Dermis blood vessel endothelial cell (primary cell): ENCODE data around the gene CARD9. TPM values are rescaled to one million over a fixed set of nuclear protein-coding genes. Genes with fewer than 3 reads are reported as not detected.
"Not testable (repeated sequence)": the region's sequence is repeated elsewhere in the genome, so short reads cannot be mapped to it uniquely, and the experiment has no call there.

Experiments
- DNase-seq: peaks from one replicate; pipeline ENCODE4 v3.0.0; 2010
- total RNA-seq: library from RNA; depleted of rRNA; stranded (reverse); fragments of >200 nt; gene quantifications from 2 replicates; pipeline ENCODE4 v1.2.3, GENCODE V29; 2014

The CARD9 gene
- total RNA-seq, 1 donor from 2014 or later = 0.34 TPM

DNA sequence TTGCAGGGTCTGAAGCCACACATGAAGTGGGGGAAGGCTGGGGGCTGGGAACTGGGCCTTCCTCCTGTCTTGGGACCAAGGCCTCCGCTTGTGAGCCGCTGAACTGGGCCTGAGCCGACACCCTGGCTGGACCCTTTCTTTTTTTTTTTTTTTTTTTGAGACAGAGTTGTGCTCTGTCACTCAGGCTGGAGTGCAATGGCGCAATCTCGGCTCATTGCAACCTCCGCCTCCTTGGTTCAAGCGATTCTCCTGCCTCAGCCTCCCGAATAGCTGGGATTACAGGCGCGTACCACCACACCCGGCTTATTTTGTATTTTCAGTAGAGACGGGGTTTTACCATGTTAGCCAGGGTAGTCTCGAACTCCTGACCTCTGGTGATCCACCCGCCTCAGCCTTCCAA lies 54.2 kb downstream of the CARD9 start:
- DNase-seq = not testable (repeated sequence)

DNA sequence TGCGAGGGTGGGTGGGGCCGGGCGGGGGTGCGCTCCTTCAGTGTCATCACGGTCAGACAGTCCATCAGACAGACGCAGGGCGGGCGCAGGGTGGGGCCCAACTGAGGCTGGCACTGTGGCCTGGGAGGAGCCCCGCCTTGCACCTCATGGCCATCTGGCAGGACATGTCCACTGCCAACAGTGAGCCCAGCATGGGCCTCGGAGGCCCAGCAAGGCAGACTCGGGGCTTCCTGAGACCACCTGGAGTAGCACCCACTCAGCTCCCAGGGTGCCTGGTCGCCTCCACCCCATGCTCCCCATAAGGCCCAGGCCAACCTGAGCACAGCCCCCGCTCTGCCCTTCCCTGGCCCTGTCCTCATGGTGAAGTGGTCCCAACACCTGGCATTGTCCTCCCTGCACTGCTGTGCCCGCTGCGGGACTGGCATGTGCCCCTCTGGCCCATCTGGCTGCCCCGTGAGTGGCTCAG lies 54.7 kb downstream of the CARD9 start:
- DNase-seq = no peak

DNA sequence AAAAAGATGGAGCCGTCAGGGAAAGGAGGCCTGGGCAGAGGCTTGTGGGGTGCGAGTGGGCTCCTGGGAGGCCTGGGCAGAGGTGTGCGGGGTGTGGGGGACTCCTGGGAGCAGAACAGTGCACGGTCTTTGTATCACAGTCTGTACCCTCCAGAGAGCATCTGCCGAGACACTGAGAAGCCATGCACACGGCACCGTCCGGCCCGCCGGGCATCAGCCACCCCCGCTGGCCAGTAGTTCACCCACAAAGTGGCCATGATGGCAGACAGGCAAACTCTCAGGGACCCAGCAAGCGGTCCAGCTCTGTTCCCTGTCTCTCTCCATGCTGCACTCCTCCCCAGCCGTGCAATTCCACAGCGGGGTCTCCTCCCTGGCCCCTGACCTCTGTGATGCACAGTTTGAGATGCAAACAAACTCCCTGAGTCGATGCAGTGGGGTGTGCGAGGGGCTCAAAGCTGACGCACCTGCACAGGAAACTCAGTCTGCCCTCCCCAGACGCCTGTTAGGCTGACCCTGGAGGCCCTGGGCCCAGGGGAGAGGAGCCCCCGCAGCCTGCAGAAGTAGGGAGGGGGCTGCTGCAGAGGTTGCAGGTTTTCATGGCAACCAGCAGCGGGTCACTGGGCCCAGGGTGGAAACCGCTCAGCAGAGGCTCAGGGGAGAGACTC lies 55.2 kb downstream of the CARD9 start:
- DNase-seq = no peak

DNA sequence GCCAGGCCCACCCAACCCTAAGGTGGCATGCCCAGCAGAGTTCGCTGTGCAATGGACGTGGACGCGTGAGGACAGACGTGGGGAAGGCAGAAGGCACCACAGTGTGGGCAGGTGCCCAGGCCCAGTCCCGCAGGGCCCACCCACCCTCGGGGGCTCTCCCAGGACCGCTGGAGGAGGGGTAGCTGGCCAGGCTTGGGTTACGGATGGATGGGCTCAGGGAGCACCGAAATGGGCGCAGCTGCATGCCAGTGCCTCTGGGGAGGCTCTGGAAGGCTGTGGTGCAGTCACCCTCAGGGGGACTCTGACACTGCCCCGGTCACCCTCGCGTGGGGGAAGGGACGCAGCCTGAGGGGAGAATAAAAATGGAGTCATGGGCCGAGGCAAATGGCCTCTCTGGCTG lies 55.8 kb downstream of the CARD9 start:
- no peak for DNase-seq

DNA sequence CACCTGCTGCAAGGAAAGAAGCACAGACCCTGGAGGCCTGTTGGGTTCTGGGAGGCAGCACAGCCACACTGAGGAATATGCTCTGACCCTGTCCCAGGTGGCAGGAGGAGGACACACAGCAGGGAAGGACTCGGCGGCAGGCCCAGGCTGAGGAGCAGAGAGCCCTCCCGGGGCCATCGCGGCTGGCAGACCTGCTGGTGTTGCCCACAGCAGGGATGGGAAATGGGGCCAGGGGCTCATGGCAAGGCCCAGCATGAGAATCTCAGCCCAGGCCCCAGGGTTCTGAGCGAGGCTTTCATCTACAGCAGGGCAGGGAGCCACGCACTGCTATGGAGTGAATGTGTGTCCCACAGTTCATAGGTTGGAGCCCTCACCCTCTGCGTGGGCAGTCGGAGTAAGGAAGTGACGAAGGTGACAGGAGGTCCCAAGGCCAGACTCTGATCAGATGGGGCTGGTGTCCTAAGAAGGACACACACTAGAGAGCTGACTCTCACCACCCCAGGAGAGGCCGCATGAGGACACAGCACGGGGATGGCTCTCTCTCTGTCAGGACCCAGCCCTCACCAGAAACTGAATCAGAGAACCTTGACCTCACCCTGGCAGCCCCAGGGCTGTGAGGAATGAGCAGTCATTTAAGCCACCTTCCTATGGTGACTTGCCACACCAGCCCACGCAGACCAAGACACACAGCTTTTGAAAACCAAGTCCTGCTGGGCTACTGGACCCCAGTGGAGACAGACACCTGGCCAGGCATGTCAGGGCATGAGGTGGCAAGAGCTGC lies 56.4 kb downstream of the CARD9 start:
- no peak for DNase-seq

DNA sequence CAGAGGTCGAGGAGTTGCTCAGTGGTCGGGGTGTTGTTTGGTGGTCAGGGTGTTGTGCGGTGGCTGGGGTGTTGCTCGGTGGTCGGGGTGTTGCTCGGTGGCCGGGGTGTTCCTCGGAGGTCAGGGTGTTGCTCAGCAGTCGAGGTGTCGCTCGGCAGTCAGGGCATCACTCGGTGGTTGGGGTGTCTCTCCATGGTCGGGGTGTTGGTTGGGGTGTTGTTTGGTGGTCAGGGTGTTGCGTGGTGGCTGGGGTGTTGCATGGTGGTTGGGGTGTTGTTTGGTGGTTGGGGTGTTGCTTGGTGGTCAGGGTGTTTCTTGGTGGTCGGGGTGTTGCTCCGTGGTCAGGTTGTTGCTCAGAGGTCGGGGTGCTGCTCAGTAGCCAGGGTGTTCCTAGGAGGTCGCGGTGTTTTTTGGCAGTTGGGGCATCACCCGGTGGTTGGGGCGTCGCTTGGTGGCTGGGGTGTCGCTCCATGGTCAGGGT lies 57.2 kb downstream of the CARD9 start:
- DNase-seq = no peak

DNA sequence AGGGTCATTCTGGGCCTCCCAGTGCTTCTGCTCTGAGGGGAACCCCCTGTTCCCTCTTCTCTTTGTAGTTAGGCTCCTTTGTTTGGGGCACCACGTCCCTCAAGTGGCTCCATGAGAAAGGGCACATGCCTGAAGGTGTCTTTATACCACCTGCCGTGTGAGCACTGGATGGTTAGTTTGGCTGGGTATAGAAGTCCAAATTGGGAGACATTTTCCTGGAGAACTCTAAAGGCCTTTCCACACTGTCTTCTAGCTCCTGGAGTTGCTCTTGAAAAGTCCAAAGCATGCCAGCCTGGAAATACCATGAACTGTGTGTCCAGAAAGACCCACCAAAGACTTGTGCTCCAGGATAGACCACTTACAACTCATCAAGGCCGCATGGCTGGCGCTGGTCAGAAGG lies 58.5 kb downstream of the CARD9 start:
- no peak for DNase-seq

DNA sequence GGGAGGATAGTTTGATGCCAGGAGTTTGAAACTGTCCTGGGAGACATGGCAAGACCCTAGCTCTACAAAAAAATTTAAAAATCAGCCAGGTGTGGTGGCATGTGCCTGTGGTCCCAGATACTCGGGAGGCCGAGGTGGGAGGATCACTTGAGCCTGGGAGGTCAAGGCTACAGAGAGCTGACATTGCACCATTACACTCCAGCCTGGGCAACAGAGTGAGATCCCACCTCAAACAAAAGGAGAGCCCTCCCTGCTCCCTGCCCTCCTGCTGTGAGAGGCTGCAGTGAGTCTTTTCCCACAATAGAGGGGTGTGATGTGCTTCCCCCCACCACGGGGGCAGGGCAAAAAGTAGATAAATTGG lies 59.4 kb downstream of the CARD9 start:
- no peak for DNase-seq

Other genes starting within 250 kb of the CARD9 start
- not detected in 2 replicates for gene LHX3, start 168.5 kb downstream of the CARD9 start, total RNA-seq
- 9.0 and 20.1 TPM in 2 replicates for gene QSOX2, start 127.9 kb downstream of the CARD9 start, total RNA-seq
- not detected in 2 replicates for gene CCDC187, start 69.6 kb downstream of the CARD9 start, total RNA-seq
- gene GPSM1, start 46.1 kb downstream of the CARD9 start, total RNA-seq = 27.2 and 37.1 TPM in 2 replicates
- 15.4 and 34.5 TPM in 2 replicates for gene DNLZ, start 9.9 kb downstream of the CARD9 start, total RNA-seq
- gene SNAPC4, start 26.5 kb upstream of the CARD9 start, total RNA-seq = 10.2 and 12.6 TPM in 2 replicates
- 30.0 and 35.2 TPM in 2 replicates for gene ENTR1, start 36.9 kb upstream of the CARD9 start, total RNA-seq
- 40.2 and 42.3 TPM in 2 replicates for gene PMPCA, start 37.0 kb upstream of the CARD9 start, total RNA-seq
- 8.3 and 12.1 TPM in 2 replicates for gene INPP5E, start 66.2 kb upstream of the CARD9 start, total RNA-seq
- 20.8 and 43.8 TPM in 2 replicates for gene SEC16A, start 109.4 kb upstream of the CARD9 start, total RNA-seq
- 157 and 319 TPM in 2 replicates for gene NOTCH1, start 172.4 kb upstream of the CARD9 start, total RNA-seq